HL-60 (cell line): ENCODE measurements around the gene PCLO.

ENCODE experiments used
- DNase-seq, 2 experiments: peaks; one replicate each; pipeline ENCODE4 v3.0.0-alpha.2; 2010 to 2020; ENCODE audit warnings: low read depth in 1 of 2, low spot score in 1 of 2
- H3K27ac ChIP-seq: fragments of 250-450 bp; sonication (Bioruptor Pico); replicated peaks from 2 replicates; pipeline ENCODE4 v1.5.1; 2020; ENCODE audit warnings: mild to moderate bottlenecking, moderate library complexity
- H3K27me3 ChIP-seq: fragments of 250-450 bp; sonication (Bioruptor Pico); 2 replicates; pipeline ENCODE4 v1.5.1; 2021; ENCODE audit warnings: mild to moderate bottlenecking, moderate library complexity; ENCODE audit not compliant: insufficient read depth, poor library complexity, severe bottlenecking
- H3K4me3 ChIP-seq: replicated peaks from 2 replicates; pipeline ENCODE4 v1.5.1; 2011; ENCODE audit warnings: mild to moderate bottlenecking, control low read depth, low read length; ENCODE audit not compliant: insufficient read depth
- CTCF ChIP-seq: IDR thresholded peaks from one replicate; pipeline ENCODE4 v1.5.1; 2011; ENCODE audit warnings: low read length, control low read depth, inconsistent platforms; ENCODE audit not compliant: insufficient read depth
- GABPA ChIP-seq: IDR thresholded peaks from 2 replicates; pipeline ENCODE4 v1.6.1; 2012; ENCODE audit warnings: low read depth
- POLR2AphosphoS5 ChIP-seq: IDR thresholded peaks from 2 replicates; pipeline ENCODE4 v1.6.1; 2012; ENCODE audit warnings: low read depth
- REST ChIP-seq: IDR thresholded peaks from 2 replicates; pipeline ENCODE4 v1.6.1; 2012; ENCODE audit warnings: low read depth; ENCODE audit not compliant: insufficient replicate concordance
- SPI1 ChIP-seq: IDR thresholded peaks from 2 replicates; pipeline ENCODE4 v1.6.1; 2012; ENCODE audit warnings: low read depth, mild to moderate bottlenecking, borderline replicate concordance

PCLO gene

GRCh38 chr7:82840061-82840460, 322.6 kb downstream of the PCLO start:
- Histone ChIP-seq H3K27ac (no peak overlapping the region), H3K4me3 (no peak overlapping the region), H3K27me3 (no peaks in the 10 kb centered on the region)
- TF ChIP-seq SPI1: no peak
- TF ChIP-seq REST: no peak
- no peak for DNase-seq

GRCh38 chr7:82839555-82839954, 323.1 kb downstream of the PCLO start:
- DNase-seq: no peak
- H3K4me3 ChIP-seq: no peak overlapping the region
- H3K27me3 ChIP-seq: no peaks in the 10 kb centered on the region
- no peak overlapping the region for H3K27ac ChIP-seq
- TF ChIP-seq SPI1: no peak
- TF ChIP-seq REST: no peak
- no peak for TF ChIP-seq CTCF
- no peak for TF ChIP-seq POLR2AphosphoS5
- TF ChIP-seq GABPA: no peak

- Histone ChIP-seq H3K4me3 (no peak overlapping the region), H3K27me3 (no peaks in the 10 kb centered on the region), H3K27ac (no peak overlapping the region)
- no peak for TF ChIP-seq REST
- TF ChIP-seq CTCF: no peak
- no peak for TF ChIP-seq SPI1
- TF ChIP-seq GABPA: no peak
- TF ChIP-seq POLR2AphosphoS5: no peak
- DNase-seq: no peak
Measured at GRCh38 chr7:82839063-82839462, 323.6 kb downstream of the PCLO start.

- H3K4me3 ChIP-seq: no peak overlapping the region
- no peak overlapping the region for H3K27ac ChIP-seq
- no peak for TF ChIP-seq GABPA
- no peak for TF ChIP-seq SPI1
- no peak for TF ChIP-seq POLR2AphosphoS5
- no peak for TF ChIP-seq REST
- TF ChIP-seq CTCF: no peak
- no peak for DNase-seq
- H3K27me3 ChIP-seq: no peaks in the 10 kb centered on the region
Measured at GRCh38 chr7:82838314-82838713, 324.4 kb downstream of the PCLO start.
